Activated CD8-positive, alpha-beta memory T cell treated with anti-CD3 and anti-CD28 coated beads, Interleukin-2, amount 50 U/mL, for 24 hours (primary cell): ENCODE data around the gene VRK1.

Source experiments
- DNase-seq: peaks from one replicate; pipeline ENCODE4 v3.0.0-alpha.2; 2020; ENCODE audit errors: extremely low read depth

Gene VRK1

DNA sequence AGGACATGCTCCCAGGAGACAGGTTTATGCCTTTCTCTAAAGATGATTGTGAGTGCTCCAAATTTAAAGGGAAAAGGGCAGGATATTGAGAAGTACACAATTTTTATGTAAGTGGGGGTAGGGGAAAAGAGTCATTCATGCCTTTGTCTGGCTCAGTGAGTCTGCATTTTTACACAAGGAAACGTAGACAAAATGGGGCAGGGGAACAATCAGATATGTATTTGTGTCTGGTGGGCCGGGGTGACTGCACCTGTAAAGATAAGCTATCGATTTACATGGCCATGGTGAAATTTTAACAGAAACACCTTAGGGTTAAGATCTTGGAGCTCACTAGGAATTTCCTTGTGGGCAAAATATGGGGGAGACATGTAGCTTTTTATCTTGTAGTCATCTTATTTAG lies 123.6 kb downstream of the VRK1 start:
- no peak for DNase-seq

- DNase-seq, result no peak
Measured at GRCh38 chr14:96922986-96923385, 125.8 kb downstream of the VRK1 start.

DNA sequence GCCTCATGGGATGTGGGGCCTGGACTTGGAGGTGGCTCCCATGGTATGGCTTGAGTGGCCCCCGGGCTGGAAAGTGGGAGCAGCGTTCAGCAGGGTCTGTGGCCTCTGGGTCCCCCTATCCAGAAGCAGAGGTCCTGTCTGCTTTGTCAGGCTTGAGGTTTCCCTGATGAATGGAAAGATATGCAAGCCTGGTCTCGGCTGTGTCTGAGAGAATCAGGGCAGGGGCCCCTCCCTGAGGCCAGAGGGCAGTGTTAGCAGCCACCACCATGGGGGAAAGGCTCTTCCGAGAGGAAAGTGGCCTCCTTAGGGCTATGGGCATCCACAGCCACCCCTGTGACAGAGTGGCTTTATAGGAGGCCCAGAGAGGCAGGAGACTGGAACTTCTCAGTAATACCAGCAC lies 128.2 kb downstream of the VRK1 start:
- no peak for DNase-seq

- no peak for DNase-seq
Measured at GRCh38 chr14:96926001-96926400, 128.8 kb downstream of the VRK1 start.

DNA sequence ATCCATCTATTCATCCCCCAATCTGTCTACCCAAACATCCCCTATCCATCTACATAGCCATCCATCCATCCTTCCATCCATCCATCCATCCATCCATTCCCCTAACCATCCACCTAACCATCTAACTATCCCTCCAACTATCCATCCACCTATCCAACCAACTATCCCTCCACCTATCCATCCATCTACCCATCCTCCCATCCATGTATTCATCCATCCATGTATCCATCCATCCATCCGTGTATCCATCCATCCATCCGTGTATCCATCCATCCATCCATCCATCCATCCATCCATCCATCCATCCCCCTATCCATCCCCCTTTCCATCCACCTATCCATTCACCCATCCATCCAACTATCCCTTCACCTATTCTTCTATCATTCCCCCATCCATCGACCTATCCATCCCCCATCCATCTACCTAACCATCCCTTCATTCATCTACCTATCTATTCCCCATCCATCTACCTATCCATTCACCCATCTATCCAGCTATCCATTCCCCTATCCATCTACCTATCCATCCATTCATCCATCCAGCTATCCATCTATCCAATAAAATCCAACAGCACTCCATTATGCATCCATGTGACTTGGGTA lies 131.7 kb downstream of the VRK1 start:
- DNase-seq, result no peak

DNA sequence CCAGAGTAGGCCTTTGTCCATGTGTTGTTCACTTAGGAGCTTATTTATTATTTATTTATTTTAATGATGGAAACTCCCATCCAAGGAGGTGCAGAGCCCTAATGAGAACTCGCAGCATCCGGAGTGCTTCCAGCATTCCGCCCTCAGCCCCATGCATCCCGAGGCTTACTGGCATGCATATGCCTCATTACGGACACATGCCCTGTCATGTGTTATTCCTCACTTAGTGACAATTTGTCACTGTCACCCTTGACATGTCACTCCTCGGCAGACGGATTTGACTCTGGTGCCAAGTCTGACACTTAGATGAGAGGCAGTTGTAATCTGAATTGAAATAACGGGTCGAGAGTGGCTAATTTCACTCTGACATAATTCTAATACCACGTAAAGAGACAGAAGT lies 132.8 kb downstream of the VRK1 start:
- no peak for DNase-seq

GRCh38 chr14:96930526-96930925 lies 133.3 kb downstream of the VRK1 start:
- DNase-seq, result no peak
